Stimulated activated CD4-positive, alpha-beta T cell treated with anti-CD3 and anti-CD28 coated beads, Interleukin-4, amount 100 ng/mL, for 24 hours (primary cell): Measurements from ENCODE around the gene NUDT1.
A peak's percentile ranks its signal among the peaks of the same experiment; 100 is the strongest.

Source experiments
- DNase-seq: peaks from one replicate; pipeline ENCODE4 v3.0.0-alpha.2; 2020

Gene NUDT1

GRCh38 chr7:2205036-2205780, 36.8 kb upstream of the NUDT1 start:
- DNase-seq, result no peak

DNA sequence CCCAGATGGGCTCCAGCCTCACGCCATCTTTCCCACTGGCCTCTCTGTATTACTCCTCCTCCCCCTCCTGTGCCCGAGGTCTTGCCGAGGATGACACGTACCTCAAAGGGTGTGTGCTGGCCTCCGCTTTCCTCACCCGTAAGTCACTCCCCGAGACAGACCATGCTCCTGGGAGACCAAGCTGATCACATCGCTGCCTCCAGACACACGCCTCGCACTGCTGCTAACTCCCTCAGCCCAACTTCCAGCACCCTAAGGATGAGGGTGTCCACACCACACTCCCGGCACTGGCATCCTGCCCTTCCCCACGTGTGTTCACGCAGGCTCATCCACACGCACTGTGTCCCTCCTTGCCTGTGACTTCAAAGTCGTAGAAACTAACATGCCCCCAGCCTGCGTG, 33.3 kb upstream of the NUDT1 start:
- DNase-seq, result no peak

GRCh38 chr7:2209146-2209960, 32.7 kb upstream of the NUDT1 start:
- DNase-seq, result peak; percentile 36

DNA sequence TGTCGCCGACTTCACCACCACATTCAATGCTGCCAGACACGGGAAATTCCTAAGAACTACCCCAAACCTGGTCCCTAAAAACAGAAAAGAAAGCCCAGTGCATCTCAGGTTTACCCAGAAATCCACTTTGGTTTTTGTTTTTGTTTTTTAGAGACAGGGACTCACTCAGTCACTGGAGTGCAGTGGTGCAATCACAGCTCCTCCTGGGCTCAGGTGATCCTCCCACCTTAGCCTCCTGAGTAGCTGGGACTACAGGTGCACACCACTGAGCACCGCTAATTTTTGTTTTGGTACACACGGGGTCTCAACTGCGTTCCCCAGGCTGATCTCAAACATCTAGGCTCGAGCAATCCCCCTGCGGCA, 32.1 kb upstream of the NUDT1 start:
- no peak for DNase-seq

DNA sequence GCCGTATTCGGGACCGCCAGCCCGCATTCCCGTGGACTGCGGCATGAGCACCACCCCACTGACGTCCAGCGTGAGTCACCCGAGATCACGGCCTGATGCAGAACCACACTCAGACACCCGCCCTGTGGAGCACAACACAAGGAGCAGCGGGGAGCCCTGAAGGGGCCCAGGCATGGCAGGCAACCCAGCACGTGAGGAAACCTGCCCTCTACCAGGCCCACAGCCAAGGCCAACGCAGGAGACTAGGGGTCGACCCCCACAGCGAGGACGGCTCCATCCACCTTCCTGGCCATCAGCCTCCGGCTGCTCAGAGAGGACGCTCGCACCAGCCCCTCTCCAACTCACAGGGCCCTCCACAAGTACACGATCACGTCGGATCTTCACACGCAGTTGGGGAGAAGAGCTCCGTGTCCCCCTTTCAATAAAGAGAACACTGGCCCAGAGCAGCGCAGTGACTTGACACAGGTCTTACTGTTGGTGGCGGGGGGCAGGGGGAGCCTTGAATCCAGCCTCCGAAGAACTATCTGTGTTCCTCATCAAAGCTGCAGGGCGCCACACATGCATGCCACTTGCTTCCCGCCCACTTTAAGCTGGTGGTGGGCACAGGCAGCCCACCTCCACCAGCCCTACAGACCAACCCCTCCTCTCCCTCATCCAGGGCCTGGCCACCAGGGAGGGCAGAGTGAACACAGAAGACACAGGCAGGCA, 31.3 kb upstream of the NUDT1 start:
- DNase-seq, result no peak

DNA sequence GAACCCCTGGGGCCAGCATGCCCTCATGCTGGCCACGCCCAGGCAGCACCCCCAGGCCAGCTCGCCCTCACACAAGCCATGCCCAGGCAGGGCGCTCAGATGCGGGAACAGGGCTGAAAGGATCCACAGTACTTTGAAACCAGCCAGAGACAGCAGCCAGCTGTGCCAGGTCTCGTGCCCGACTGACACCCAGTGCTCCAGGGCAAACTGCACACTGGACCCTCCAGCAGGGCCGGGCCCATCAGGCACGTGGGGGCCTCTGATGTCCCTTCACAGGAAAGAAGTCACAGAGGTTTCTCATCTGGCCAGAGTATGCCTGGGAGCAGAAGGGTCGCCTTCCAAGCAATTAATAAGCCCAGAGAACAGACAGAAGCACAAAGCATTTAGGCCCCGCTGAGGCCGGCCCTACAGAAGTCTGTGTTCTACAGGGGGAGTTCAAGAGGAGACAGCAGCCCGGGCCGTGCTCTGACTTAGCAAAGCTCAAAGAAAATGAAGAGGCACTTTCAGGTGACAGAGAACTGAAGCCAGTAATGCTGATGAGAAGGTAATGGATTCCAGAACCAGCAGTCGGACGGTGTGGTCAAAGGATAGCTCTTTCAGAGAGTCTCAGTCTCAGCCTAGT, 30.7 kb upstream of the NUDT1 start:
- DNase-seq, result no peak

DNA sequence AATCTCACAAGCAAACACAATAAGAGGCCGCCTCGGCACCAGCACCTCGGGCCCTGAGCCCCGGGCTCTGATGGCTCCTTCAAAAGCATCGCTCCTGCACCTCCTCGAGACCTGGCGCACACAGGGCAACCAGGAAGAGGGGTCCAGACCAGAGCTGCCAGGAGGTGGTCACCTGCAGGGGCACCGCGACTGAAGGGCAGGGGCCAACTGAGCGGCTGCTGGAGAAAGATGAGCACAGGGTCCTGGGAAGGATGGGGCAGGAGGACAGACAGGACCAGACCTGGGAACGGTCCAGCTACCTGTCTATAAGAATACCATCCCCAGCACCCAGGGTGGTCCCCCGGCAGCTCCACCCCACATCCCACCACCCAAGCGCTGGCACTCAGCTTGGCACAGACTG, 30.1 kb upstream of the NUDT1 start:
- no peak for DNase-seq

- no peak for DNase-seq
These were observed 29.1 kb upstream of the NUDT1 start for GRCh38 chr7:2212906-2213305.

GRCh38 chr7:2213551-2214215, 28.3 kb upstream of the NUDT1 start:
- DNase-seq, result no peak

DNA sequence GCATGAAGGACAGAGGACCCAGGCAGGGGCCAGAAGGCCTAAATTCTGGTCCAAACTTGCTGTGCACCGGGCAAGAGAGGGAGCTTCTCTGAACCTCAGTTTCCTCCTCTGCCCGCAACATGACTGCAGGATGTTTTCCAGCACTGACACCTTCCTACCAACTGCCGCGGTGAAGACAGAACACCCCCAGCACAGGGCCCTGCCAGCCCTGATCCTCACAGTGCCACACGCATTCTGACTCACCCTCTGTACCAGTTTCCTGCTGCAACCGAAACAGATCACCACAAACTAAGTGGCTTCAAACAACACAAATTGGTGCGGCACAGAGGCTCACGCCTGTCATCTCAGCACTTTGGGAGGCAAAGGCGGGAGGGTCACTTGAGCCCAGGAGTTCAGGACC, 27.4 kb upstream of the NUDT1 start:
- no peak for DNase-seq

- no peak for DNase-seq
These were observed 26.2 kb upstream of the NUDT1 start for GRCh38 chr7:2215851-2216250.

DNA sequence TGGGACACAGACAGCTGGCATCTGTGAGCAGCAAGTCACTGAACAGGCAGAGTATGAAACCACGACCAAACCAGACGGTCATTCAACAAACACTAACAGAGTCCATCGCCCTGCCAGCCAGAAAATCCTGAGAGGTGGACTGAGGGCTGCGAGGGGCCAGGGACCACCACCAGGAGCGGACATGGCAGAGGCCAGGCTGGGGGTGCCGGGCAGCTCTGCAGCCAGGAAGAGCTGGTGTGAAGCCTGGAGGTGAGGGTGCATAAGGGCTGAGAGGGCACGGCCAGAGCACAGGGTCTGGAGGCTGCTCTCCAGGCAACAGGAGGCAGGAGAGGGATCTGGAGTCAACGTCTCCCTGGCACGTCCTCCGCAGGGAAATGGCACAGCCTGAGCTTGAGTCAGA, 24.8 kb upstream of the NUDT1 start:
- DNase-seq, result no peak

DNA sequence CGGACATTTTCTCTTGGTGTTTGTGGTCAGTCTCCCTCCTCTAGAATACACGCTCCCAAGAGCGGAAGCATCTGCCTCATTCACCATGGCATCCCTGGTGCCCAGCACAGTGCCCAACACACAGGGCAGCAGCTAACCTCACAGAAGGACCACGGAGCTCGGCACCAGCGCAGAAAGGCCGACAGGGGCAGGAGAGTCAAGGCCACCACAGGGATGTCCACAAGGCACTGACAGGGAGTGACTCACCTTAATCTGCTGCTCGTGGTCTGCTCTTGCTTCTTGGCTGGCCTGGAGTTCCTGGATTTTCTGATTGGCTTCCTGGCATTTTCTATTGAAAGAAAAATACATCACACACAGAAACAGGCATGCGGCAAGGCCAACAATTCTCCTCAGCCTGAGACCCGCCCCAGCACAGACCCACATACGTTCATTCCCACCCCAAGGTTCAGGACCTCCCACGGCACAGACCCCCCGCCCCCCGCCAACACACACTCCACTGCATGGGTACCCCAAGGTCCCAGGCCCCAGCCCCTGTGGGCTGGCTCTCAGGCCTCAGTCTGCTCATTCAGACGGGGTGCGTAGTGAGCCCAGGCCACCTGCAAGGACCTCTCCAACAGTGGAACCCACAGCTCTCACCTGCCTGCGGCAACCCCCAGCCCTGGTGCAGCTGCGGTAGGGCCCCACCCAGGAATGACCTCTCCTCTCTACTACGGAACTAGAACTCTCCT, 24.1 kb upstream of the NUDT1 start:
- DNase-seq, result no peak

DNA sequence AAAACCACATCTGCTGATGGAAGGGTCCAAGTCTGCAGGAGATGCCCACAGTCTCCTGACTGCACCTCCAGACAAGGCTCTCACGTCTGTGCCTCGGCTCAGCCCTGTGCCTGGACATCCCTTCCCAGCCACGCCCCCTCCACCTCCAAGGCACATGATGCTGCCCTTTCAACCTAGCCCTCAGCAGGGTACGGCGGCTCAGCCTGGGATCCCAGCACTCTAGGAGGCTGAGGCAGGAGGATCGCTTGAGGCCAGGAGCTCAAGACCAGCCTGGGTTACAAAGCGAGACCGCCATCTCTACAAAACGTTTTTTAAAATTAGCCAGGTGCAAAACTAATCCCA, 23.6 kb upstream of the NUDT1 start:
- no peak for DNase-seq

DNA sequence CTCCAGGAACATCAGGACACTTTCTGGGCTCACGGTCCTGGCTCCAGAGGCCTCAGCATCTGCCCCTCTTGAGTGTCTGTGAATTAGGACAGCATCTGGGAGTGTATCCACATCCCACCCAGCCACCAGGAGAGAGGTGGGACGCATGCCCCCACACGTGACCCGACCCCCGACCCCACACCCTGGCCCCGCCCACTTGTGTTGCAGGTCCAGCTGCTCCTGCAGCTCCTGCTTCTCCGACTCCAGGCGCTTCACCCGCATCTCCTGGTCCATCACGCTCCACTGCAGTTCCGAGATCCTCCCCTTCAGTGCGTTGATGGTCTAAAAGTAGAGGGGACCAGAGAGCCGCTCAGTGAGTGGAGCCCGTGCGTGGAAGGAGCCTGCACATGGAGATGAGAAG, 22.9 kb upstream of the NUDT1 start:
- no peak for DNase-seq

DNA sequence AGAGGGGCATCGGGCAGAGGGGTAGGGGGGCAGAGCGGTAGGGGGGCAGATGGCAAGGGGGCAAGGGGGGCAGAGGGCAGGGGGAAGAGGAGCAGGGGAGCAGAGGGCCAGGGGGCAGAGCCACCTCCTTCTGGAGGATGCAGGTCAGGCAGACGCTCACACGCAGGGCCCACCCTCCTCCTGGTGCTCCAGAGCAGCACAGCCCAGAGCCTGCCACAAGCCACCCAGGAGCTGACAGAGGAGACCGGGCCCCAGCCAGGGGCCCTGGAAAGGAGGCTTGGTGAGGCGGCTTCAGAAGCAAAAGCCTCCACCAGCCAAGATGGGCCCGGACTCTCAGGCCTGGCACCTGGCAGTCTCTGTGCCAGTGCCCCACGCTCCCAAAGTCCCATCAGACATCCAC, 22.4 kb upstream of the NUDT1 start:
- DNase-seq, result no peak

GRCh38 chr7:2220030-2220429, 22.0 kb upstream of the NUDT1 start:
- DNase-seq, result no peak

- DNase-seq, result no peak
These were observed 21.5 kb upstream of the NUDT1 start for GRCh38 chr7:2220506-2220905.

- no peak for DNase-seq
These were observed 21.1 kb upstream of the NUDT1 start for GRCh38 chr7:2220954-2221353.

DNA sequence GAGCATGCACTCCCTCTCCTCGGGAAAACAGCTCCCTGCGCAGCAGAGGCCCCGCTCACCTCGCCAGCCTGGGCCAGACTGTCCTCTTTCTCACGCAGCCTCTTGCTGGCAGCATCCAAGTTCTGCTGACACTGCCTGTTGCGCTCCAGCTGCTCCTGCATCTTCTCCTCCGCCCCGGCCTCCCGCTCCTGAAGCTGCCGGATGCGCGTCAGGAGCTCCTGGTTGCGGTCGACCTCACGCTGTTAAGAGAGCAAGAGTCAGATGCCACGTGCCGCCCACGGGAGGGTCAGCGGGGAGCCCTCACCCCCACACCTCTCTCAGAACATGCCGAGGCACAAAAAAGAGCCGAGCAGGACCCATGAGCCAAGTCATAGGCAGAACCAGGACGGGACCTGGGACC, 19.5 kb upstream of the NUDT1 start:
- no peak for DNase-seq

GRCh38 chr7:2223321-2223720, 18.7 kb upstream of the NUDT1 start:
- no peak for DNase-seq

- no peak for DNase-seq
These were observed 17.5 kb upstream of the NUDT1 start for GRCh38 chr7:2224491-2224928.
